GM12878 (cell line): ENCODE data around the gene RASL12. TPM values are rescaled to one million over a fixed set of nuclear protein-coding genes. Genes with fewer than 3 reads are reported as not detected.

ENCODE experiments used
- ATAC-seq: fragments of 200-7000 bp; cut with Tn5 transposase; 3 replicates; pipeline ENCODE4 v1.9.1; 2020; ENCODE audit warnings: mild to moderate bottlenecking, moderate library complexity
- BruUV-seq: library from RNA; stranded (reverse); fragments of 400-500 nt; replicated peaks from 2 replicates; lab custom pipeline; 2021; lab: Mats Ljungman, UMichigan
- CTCF ChIA-PET: fragments of 300-600 bp; sonication (Branson Sonifier 250); formaldehyde crosslinking; extraction: SDS; loops from one replicate; lab custom pipeline; 2021; ENCODE audit warnings: inconsistent platforms; lab: Yijun Ruan, JAX
- POLR2A ChIA-PET: fragments of 350-600 bp; formaldehyde crosslinking; extraction: SDS; loops from one replicate; lab custom pipeline; 2021; ENCODE audit warnings: inconsistent platforms; lab: Charles Lee
- RAD21 ChIA-PET: fragments of 300-600 bp; sonication (Branson Sonifier 250); formaldehyde crosslinking; loops from one replicate; lab custom pipeline; 2023; ENCODE audit warnings: antibody characterized with exemption; ENCODE audit not compliant: unreplicated experiment; lab: Charles Lee
- SMC1A ChIA-PET: fragments of 300-600 bp; sonication (Branson Sonifier 250); formaldehyde crosslinking; loops from one replicate; lab custom pipeline; 2023; ENCODE audit not compliant: unreplicated experiment, uncharacterized antibody; lab: Charles Lee
- DNase-seq: peaks from one replicate; pipeline ENCODE4 v3.0.0-alpha.2; 2011; ENCODE audit warnings: low read depth, low spot score
- FAIRE-seq: peaks from 3 replicates; lab custom pipeline; 2011; peaks lifted over from hg19 to GRCh38; lab: Jason Lieb, UNC
- H2AFZ ChIP-seq: 2 replicates; pipeline ENCODE4 v1.6.0; 2011; ENCODE audit warnings: low read depth, low read length, control low read depth; ENCODE audit not compliant: control insufficient read depth
- H3K27ac ChIP-seq: 2 replicates; pipeline ENCODE4 v1.5.1; 2011; ENCODE audit warnings: control low read depth; ENCODE audit not compliant: control insufficient read depth, insufficient read depth
- H3K27me3 ChIP-seq, 2 experiments: replicated peaks in 1 of 2; 2 replicates each; pipeline versions ENCODE4 v1.6.0 to v1.6.1; 2011; ENCODE audit warnings: low read length in 1 of 2; ENCODE audit not compliant: control insufficient read depth in 2 of 2, insufficient read depth in 2 of 2
- H3K36me3 ChIP-seq, 2 experiments: 2 replicates each; pipeline ENCODE4 v1.5.1; 2011; ENCODE audit warnings: low read length in 1 of 2; ENCODE audit not compliant: control insufficient read depth in 2 of 2, insufficient read depth in 2 of 2
- H3K4me1 ChIP-seq: 2 replicates; pipeline ENCODE4 v1.6.1; 2011; ENCODE audit warnings: mild to moderate bottlenecking, low read length, moderate library complexity, mixed read lengths; ENCODE audit not compliant: control insufficient read depth, insufficient read depth
- H3K4me2 ChIP-seq: 2 replicates; pipeline ENCODE4 v1.6.0; 2011; ENCODE audit warnings: control low read depth; ENCODE audit not compliant: control insufficient read depth, insufficient read depth
- H3K4me3 ChIP-seq: fragments of 200-600 bp; sonication (generic); 2 replicates; pipeline ENCODE4 v1.5.1; 2016
- H3K79me2 ChIP-seq: 2 replicates; pipeline ENCODE4 v1.6.0; 2011; ENCODE audit warnings: low read length; ENCODE audit not compliant: control insufficient read depth, insufficient read depth
- H3K9ac ChIP-seq: 2 replicates; pipeline ENCODE4 v1.8.0; 2011; ENCODE audit warnings: low read length, control low read depth, mixed read lengths; ENCODE audit not compliant: control insufficient read depth, insufficient read depth
- H3K9me3 ChIP-seq: replicated peaks from 3 replicates; pipeline ENCODE4 v1.5.1; 2011; ENCODE audit warnings: mild to moderate bottlenecking, low read length; ENCODE audit not compliant: control insufficient read depth, insufficient read depth
- H4K20me1 ChIP-seq: 2 replicates; pipeline ENCODE4 v1.6.0; 2011; ENCODE audit not compliant: control insufficient read depth, insufficient read depth
- BCL11A ChIP-seq: IDR thresholded peaks from 2 replicates; pipeline ENCODE4 v1.6.1; 2011; ENCODE audit warnings: low read depth, low read length
- CBFB ChIP-seq: IDR thresholded peaks from 2 replicates; pipeline ENCODE4 v1.6.1; 2016; ENCODE audit warnings: antibody characterized with exemption, low read depth
- CHD2 ChIP-seq: IDR thresholded peaks from 2 replicates; pipeline ENCODE4 v1.6.1; 2011; ENCODE audit warnings: low read depth, low read length, improper control_type of control experiment, borderline replicate concordance
- EED ChIP-seq: sonication (generic); IDR thresholded peaks from 2 replicates; pipeline ENCODE4 v1.6.1; 2016; ENCODE audit warnings: antibody characterized with exemption, low read depth
- HDGF ChIP-seq: fragments of 450-650 bp; IDR thresholded peaks from 2 replicates; pipeline ENCODE4 v1.6.1; 2016; ENCODE audit warnings: antibody characterized with exemption
- KLF5 ChIP-seq: fragments of 450-650 bp; IDR thresholded peaks from 2 replicates; pipeline ENCODE4 v1.6.1; 2014; ENCODE audit warnings: mild to moderate bottlenecking; ENCODE audit not compliant: partially characterized antibody
- NRF1 ChIP-seq: conservative IDR thresholded peaks from 2 replicates; pipeline ENCODE4 v1.6.1; 2011; ENCODE audit warnings: mild to moderate bottlenecking, low read depth, low read length, improper control_type of control experiment
- RB1 ChIP-seq: fragments of 450-650 bp; formaldehyde crosslinking; IDR thresholded peaks from 2 replicates; pipeline ENCODE4 v1.6.1; 2017; ENCODE audit warnings: mild to moderate bottlenecking, borderline replicate concordance
- ZBTB33 ChIP-seq: fragments of 450-650 bp; IDR thresholded peaks from 2 replicates; pipeline ENCODE4 v1.6.1; 2017; ENCODE audit warnings: mild to moderate bottlenecking
- ZNF207 ChIP-seq: fragments of 450-650 bp; IDR thresholded peaks from 2 replicates; pipeline ENCODE4 v1.6.1; 2014; ENCODE audit warnings: antibody characterized with exemption, mild to moderate bottlenecking, borderline replicate concordance
- ZNF622 ChIP-seq: fragments of 450-650 bp; IDR thresholded peaks from 2 replicates; pipeline ENCODE4 v1.6.1; 2017; ENCODE audit warnings: mild to moderate bottlenecking, inconsistent platforms
- ZSCAN29 ChIP-seq: fragments of 450-650 bp; IDR thresholded peaks from 2 replicates; pipeline ENCODE4 v1.6.1; 2017; ENCODE audit warnings: mild to moderate bottlenecking, moderate library complexity
- ZZZ3 ChIP-seq: IDR thresholded peaks from 2 replicates; pipeline ENCODE4 v1.6.1; 2011; ENCODE audit warnings: low read depth; ENCODE audit not compliant: control insufficient read depth, insufficient read length
- WGBS: methylation state at CpG from one replicate; pipeline ENCODE4 v1.1.6; 2016; ENCODE audit warnings: low lambda C conversion rate; ENCODE audit not compliant: insufficient replicate concordance, insufficient coverage; ENCODE audit errors: missing lambda C conversion rate; 5-methylcytosine and 5-hydroxymethylcytosine counted together
- in situ Hi-C: fragments of 300-500 bp; cut with MboI; formaldehyde crosslinking; loops from 9 replicates; pipeline ENCODE4 v1.14.3; 2018; ENCODE audit warnings: mixed read lengths
- intact Hi-C: fragments of 100-400 bp; cut with micrococcal nuclease; formaldehyde crosslinking; loops from one replicate; pipeline ENCODE4 v1.14.2; 2022; ENCODE audit not compliant: unreplicated experiment
- polyA plus RNA-seq, 11 experiments: library from polyadenylated mRNA; depleted of rRNA in 4 of 11; unstranded in 6 of 11; stranded (reverse) in 5 of 11; fragments of >200 nt; fragmentation: Nextera tagmentation in 4 of 11; fragmentation: Illumina TruSeq in 1 of 11; extraction: Ambion mirVana in 4 of 11; extraction: Trizol in 1 of 11; gene quantifications; 1 replicate in 1 of 11; 2 replicates in 10 of 11; pipeline versions ENCODE4 v1.2.1 to v1.2.3, GENCODE V29; 2011 to 2016; ENCODE audit warnings: inconsistent platforms in 2 of 11, missing spikeins in 2 of 11, low read depth in 1 of 11
- total RNA-seq, 4 experiments: library from RNA; depleted of rRNA in 3 of 4; stranded (reverse); fragments of >200 nt in 3 of 4; fragmentation: Illumina TruSeq in 1 of 4; extraction: Trizol in 1 of 4; gene quantifications; 2 replicates each; pipeline versions ENCODE4 v1.2.1 to v1.2.3, GENCODE V29; 2013 to 2021
- TF ChIP-seq, protein P1 (sequence below): fragments of 450-650 bp; IDR thresholded peaks from 2 replicates; pipeline ENCODE4 v1.6.1; 2016; ENCODE audit warnings: mild to moderate bottlenecking
- TF ChIP-seq, protein P2 (sequence below): fragments of 450-650 bp; formaldehyde crosslinking; IDR thresholded peaks from 2 replicates; pipeline ENCODE4 v1.5.0; 2022; ENCODE audit warnings: mild to moderate bottlenecking, missing genetic modification characterization
- TF ChIP-seq, protein P3 (sequence below): fragments of 450-650 bp; IDR thresholded peaks from 2 replicates; pipeline ENCODE4 v1.6.1; 2017; ENCODE audit warnings: borderline replicate concordance

Gene RASL12
- total and polyA plus RNA-seq, 10 of the 15 experiments (the other 5 are each of a cell fraction or from before 2014, with no cell fraction given) = 0.06 to 0.10 TPM; not detected in 8

DNA sequence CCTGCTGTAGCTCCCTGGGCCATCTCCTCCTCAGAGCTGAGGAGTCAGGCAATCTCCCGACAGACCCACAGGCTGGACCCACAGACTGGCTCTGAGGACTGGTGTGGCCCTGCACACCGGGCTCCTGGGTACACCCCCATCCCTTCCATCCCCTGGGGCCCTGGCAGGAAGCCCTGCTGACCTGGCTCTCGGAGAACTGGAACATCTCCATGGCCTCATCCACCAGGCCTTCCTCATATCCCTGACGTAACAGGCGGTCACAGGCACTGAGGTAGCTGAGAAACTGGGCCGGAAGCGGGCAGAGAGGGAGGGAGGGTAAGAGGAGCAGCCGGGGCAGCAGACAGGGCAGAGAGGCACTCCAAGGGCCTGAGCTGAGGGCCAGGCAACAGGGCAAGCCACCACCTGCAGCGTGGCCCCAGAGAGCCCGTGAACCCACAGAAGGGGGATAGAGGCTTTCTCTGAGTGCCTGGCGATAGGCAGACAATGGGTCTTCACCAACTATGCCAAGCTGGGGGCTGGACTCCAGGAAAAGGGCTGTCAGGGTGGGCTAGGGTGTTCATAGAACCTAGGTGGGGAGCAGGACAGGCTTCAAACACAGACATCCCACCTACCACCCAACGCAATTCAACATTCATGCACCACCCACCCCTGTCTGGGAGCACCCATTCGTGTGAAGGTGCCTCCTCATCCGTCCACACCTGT lies 26.7 kb upstream of the RASL12 start:
- H3K36me3 ChIP-seq = no peaks in the 10 kb centered on the region; a peak in 2 of 4 replicates
- TF ChIP-seq HDGF (no peak), EED (no peak), ZNF207 (no peak), BCL11A (no peak), ZZZ3 (no peak), RB1 (no peak), ZBTB33 (no peak), CHD2 (no peak), CBFB (no peak), KLF5 (no peak), NRF1 (no peak), ZSCAN29 (no peak), ZNF622 (no peak)
- TF ChIP-seq, protein P1, sequence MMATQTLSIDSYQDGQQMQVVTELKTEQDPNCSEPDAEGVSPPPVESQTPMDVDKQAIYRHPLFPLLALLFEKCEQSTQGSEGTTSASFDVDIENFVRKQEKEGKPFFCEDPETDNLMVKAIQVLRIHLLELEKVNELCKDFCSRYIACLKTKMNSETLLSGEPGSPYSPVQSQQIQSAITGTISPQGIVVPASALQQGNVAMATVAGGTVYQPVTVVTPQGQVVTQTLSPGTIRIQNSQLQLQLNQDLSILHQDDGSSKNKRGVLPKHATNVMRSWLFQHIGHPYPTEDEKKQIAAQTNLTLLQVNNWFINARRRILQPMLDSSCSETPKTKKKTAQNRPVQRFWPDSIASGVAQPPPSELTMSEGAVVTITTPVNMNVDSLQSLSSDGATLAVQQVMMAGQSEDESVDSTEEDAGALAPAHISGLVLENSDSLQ = no peak
- TF ChIP-seq, protein P2, sequence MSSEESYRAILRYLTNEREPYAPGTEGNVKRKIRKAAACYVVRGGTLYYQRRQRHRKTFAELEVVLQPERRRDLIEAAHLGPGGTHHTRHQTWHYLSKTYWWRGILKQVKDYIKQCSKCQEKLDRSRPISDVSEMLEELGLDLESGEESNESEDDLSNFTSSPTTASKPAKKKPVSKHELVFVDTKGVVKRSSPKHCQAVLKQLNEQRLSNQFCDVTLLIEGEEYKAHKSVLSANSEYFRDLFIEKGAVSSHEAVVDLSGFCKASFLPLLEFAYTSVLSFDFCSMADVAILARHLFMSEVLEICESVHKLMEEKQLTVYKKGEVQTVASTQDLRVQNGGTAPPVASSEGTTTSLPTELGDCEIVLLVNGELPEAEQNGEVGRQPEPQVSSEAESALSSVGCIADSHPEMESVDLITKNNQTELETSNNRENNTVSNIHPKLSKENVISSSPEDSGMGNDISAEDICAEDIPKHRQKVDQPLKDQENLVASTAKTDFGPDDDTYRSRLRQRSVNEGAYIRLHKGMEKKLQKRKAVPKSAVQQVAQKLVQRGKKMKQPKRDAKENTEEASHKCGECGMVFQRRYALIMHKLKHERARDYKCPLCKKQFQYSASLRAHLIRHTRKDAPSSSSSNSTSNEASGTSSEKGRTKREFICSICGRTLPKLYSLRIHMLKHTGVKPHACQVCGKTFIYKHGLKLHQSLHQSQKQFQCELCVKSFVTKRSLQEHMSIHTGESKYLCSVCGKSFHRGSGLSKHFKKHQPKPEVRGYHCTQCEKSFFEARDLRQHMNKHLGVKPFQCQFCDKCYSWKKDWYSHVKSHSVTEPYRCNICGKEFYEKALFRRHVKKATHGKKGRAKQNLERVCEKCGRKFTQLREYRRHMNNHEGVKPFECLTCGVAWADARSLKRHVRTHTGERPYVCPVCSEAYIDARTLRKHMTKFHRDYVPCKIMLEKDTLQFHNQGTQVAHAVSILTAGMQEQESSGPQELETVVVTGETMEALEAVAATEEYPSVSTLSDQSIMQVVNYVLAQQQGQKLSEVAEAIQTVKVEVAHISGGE (CRISPR knock-in tag) = no peak
- TF ChIP-seq, protein P3, sequence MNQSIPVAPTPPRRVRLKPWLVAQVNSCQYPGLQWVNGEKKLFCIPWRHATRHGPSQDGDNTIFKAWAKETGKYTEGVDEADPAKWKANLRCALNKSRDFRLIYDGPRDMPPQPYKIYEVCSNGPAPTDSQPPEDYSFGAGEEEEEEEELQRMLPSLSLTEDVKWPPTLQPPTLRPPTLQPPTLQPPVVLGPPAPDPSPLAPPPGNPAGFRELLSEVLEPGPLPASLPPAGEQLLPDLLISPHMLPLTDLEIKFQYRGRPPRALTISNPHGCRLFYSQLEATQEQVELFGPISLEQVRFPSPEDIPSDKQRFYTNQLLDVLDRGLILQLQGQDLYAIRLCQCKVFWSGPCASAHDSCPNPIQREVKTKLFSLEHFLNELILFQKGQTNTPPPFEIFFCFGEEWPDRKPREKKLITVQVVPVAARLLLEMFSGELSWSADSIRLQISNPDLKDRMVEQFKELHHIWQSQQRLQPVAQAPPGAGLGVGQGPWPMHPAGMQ = no peak
- POLR2A ChIA-PET = no interaction called here
- SMC1A ChIA-PET = no interaction called here
- H2AFZ ChIP-seq = no peak overlapping the region
- no peak overlapping the region for H3K4me2 ChIP-seq
- no peak overlapping the region for H3K27ac ChIP-seq
- ATAC-seq (no peak), FAIRE-seq (no peak), DNase-seq (no peak)
- CTCF ChIA-PET = interaction anchor here (1.2 kb wide), 1 partner anchor 12 kb away, joined by 3 read pairs; no protein-coding TSS in a partner anchor
- H3K27me3 ChIP-seq = no peaks in the 10 kb centered on the region
- H4K20me1 ChIP-seq = no peaks in the 10 kb centered on the region
- RAD21 ChIA-PET = no interaction called here
- H3K9ac ChIP-seq = no peak overlapping the region
- in situ Hi-C loops (no loop called here), intact Hi-C loops (no loop called here)
- no peaks in the 10 kb centered on the region for H3K4me1 ChIP-seq
- no peaks in the 10 kb centered on the region for H3K9me3 ChIP-seq
- 83% methylated on average over 14 of the region's 14 CpGs for WGBS
- BruUV-seq = no TSS peak
- H3K4me3 ChIP-seq = no peak overlapping the region
- H3K79me2 ChIP-seq = no peaks in the 10 kb centered on the region
